K562 (cell line): ENCODE data around the gene LRRC4. TPM values are rescaled to one million over a fixed set of nuclear protein-coding genes. Genes with fewer than 3 reads are reported as not detected.

Experiments used
- ATAC-seq: fragments of 200-7000 bp; cut with Tn5 transposase; 3 replicates; pipeline ENCODE4 v1.9.1; 2020; ENCODE audit warnings: moderate library complexity
- BruUV-seq: library from RNA; stranded (reverse); fragments of 400-500 nt; replicated peaks from 2 replicates; lab custom pipeline; 2021; lab: Mats Ljungman, UMichigan
- CTCF ChIA-PET: fragments of 300-600 bp; formaldehyde crosslinking; extraction: SDS; loops from one replicate; lab custom pipeline; 2021; ENCODE audit warnings: low intra/inter-chr PET ratio; lab: Yijun Ruan, JAX
- POLR2A ChIA-PET: fragments of 300-600, 350-650 bp; sonication (Branson Sonifier 250); formaldehyde crosslinking; extraction: SDS; loops from one replicate; lab custom pipeline; 2021; ENCODE audit warnings: antibody characterized with exemption, inconsistent platforms; lab: Yijun Ruan, JAX
- DNase-seq, 4 experiments: peaks; one replicate each; pipeline versions ENCODE4 v3.0.0 to v3.0.0-alpha.2; 2011 to 2018; ENCODE audit warnings: low spot score in 3 of 4, mixed read lengths in 3 of 4; ENCODE audit errors: extremely low read depth in 1 of 4
- FAIRE-seq: peaks from 2 replicates; lab custom pipeline; 2011; peaks lifted over from hg19 to GRCh38; lab: Jason Lieb, UNC
- H2AFZ ChIP-seq: 2 replicates; pipeline ENCODE4 v1.6.0; 2011; ENCODE audit warnings: low read depth, low read length, control low read depth, inconsistent platforms
- H3K27ac ChIP-seq: fragments of 200-600 bp; 3 replicates; pipeline ENCODE4 v1.8.0; 2011; ENCODE audit warnings: low read depth, mild to moderate bottlenecking, control low read depth, inconsistent platforms, low read length, moderate library complexity, mixed read lengths; ENCODE audit errors: extremely low read depth
- H3K27me3 ChIP-seq, 2 experiments: fragments of 300-600 bp in 1 of 2; 2 replicates in 1 of 2; 3 replicates in 1 of 2; pipeline versions ENCODE4 v1.6.0 to v1.8.0; 2011; ENCODE audit warnings: inconsistent platforms in 2 of 2, low read length in 2 of 2, mild to moderate bottlenecking in 1 of 2, mixed read lengths in 1 of 2, moderate library complexity in 1 of 2; ENCODE audit not compliant: control insufficient read depth in 2 of 2, insufficient read depth in 2 of 2
- H3K36me3 ChIP-seq: fragments of 300-600 bp; 3 replicates; pipeline ENCODE4 v1.8.0; 2011; ENCODE audit warnings: mild to moderate bottlenecking, low read length, inconsistent platforms; ENCODE audit not compliant: control insufficient read depth, insufficient read depth
- H3K4me1 ChIP-seq, 2 experiments: fragments of 200-600 bp in 1 of 2; replicated peaks in 1 of 2; 2 replicates in 1 of 2; 3 replicates in 1 of 2; pipeline versions ENCODE4 v1.5.1 to v1.8.0; 2011; ENCODE audit warnings: inconsistent platforms in 2 of 2, low read length in 2 of 2, mild to moderate bottlenecking in 1 of 2, mixed read lengths in 1 of 2, moderate library complexity in 1 of 2; ENCODE audit not compliant: control insufficient read depth in 2 of 2, insufficient read depth in 2 of 2
- H3K4me2 ChIP-seq: 2 replicates; pipeline ENCODE4 v1.6.1; 2011; ENCODE audit warnings: low read length, control low read depth, inconsistent platforms, mixed read lengths; ENCODE audit not compliant: insufficient read depth
- H3K4me3 ChIP-seq: fragments of 200-600 bp; sonication (generic), shearing (Covaris generic); 2 replicates; pipeline ENCODE4 v1.5.1; 2016; ENCODE audit warnings: control low read depth, inconsistent platforms
- H3K79me2 ChIP-seq: fragments of 200-600 bp; 3 replicates; pipeline ENCODE4 v1.8.0; 2011; ENCODE audit warnings: low read length, inconsistent platforms; ENCODE audit not compliant: control insufficient read depth, insufficient read depth
- H3K9ac ChIP-seq, 2 experiments: 2 replicates each; pipeline versions ENCODE4 v1.6.0 to v1.6.1; 2011; ENCODE audit warnings: low read depth in 2 of 2, low read length in 2 of 2, control low read depth in 1 of 2, inconsistent platforms in 1 of 2, mild to moderate bottlenecking in 1 of 2, mixed read lengths in 1 of 2; ENCODE audit not compliant: insufficient read depth in 1 of 2
- H3K9me1 ChIP-seq: one replicate; pipeline ENCODE4 v1.6.0; 2011; ENCODE audit warnings: inconsistent platforms, mild to moderate bottlenecking, low read length, moderate library complexity; ENCODE audit not compliant: control insufficient read depth, insufficient read depth
- H3K9me3 ChIP-seq: replicated peaks from 2 replicates; pipeline ENCODE4 v1.5.1; 2011; ENCODE audit warnings: low read depth, low read length, inconsistent platforms; ENCODE audit not compliant: control insufficient read depth, insufficient read depth
- H4K20me1 ChIP-seq: replicated peaks from 2 replicates; pipeline ENCODE4 v1.6.1; 2011; ENCODE audit warnings: low read length, inconsistent platforms, mixed read lengths; ENCODE audit not compliant: control insufficient read depth, insufficient read depth
- IFI16 ChIP-seq: fragments of 250-450 bp; sonication (Bioruptor Pico); IDR thresholded peaks from 2 replicates; pipeline ENCODE4 v2.1.2; 2022; ENCODE audit warnings: mild to moderate bottlenecking, inconsistent platforms
- NFRKB ChIP-seq: fragments of 450-650 bp; IDR thresholded peaks from 2 replicates; pipeline ENCODE4 v1.6.1; 2016; ENCODE audit warnings: low read depth
- WGBS: fragments of 100-300 bp; shearing (Covaris generic); methylation state at CpG from one replicate; pipeline ENCODE4 v1.1.6; 2016; ENCODE audit warnings: low coverage, mixed read lengths; ENCODE audit not compliant: insufficient coverage; ENCODE audit errors: missing lambda C conversion rate; 5-methylcytosine and 5-hydroxymethylcytosine counted together
- in situ Hi-C: fragments of 300-500 bp; cut with MboI; formaldehyde crosslinking; loops from 4 replicates; pipeline ENCODE4 v1.15.0; 2018; ENCODE audit warnings: inconsistent platforms, mixed read lengths
- intact Hi-C: fragments of 100-400 bp; cut with micrococcal nuclease; formaldehyde crosslinking; loops from 2 replicates; pipeline ENCODE4 v1.14.2; 2022
- polyA plus RNA-seq, 8 experiments: library from polyadenylated mRNA; depleted of rRNA in 4 of 8; stranded (reverse) in 5 of 8; unstranded in 3 of 8; fragments of >200 nt; fragmentation: Nextera tagmentation in 2 of 8; fragmentation: Illumina TruSeq in 1 of 8; extraction: Ambion mirVana in 2 of 8; extraction: Trizol in 1 of 8; gene quantifications; 2 replicates each; pipeline versions ENCODE4 v1.2.1 to v1.2.3, GENCODE V29; 2011 to 2014; ENCODE audit warnings: inconsistent platforms in 1 of 8, missing spikeins in 1 of 8
- total RNA-seq, 7 experiments: library from RNA; depleted of rRNA in 6 of 7; stranded (reverse); fragments of >200 nt in 6 of 7; fragmentation: Illumina TruSeq in 2 of 7; extraction: Trizol in 2 of 7; gene quantifications; 2 replicates each; pipeline versions ENCODE4 v1.2.1 to v1.2.3, GENCODE V29; 2011 to 2021; ENCODE audit warnings: low replicate concordance in 1 of 7
- TF ChIP-seq, protein P1 (sequence below): fragments of 250-450 bp; sonication (Bioruptor Pico); IDR thresholded peaks from 2 replicates; pipeline ENCODE4 v1.4.0; 2020; ENCODE audit warnings: borderline replicate concordance
- TF ChIP-seq, protein P2 (sequence below), 3 experiments: fragments of 200-800 bp in 1 of 3; fragments of 250-450 bp in 1 of 3; fragments of 450-650 bp in 1 of 3; sonication (Bioruptor Pico) in 1 of 3; sonication (Bioruptor generic) in 1 of 3; formaldehyde crosslinking in 1 of 3; IDR thresholded peaks; 2 replicates each; pipeline versions ENCODE4 v1.6.1 to v1.8.0; 2016 to 2022; ENCODE audit warnings: mild to moderate bottlenecking in 2 of 3, missing genetic modification characterization in 2 of 3, missing compliant biosample characterization in 1 of 3, moderate library complexity in 1 of 3

LRRC4 gene
- total and polyA plus RNA-seq, 9 of the 15 experiments (the other 6 are each of a cell fraction or from before 2014, with no cell fraction given), result 0.04 to 0.11 TPM; not detected in 7

DNA sequence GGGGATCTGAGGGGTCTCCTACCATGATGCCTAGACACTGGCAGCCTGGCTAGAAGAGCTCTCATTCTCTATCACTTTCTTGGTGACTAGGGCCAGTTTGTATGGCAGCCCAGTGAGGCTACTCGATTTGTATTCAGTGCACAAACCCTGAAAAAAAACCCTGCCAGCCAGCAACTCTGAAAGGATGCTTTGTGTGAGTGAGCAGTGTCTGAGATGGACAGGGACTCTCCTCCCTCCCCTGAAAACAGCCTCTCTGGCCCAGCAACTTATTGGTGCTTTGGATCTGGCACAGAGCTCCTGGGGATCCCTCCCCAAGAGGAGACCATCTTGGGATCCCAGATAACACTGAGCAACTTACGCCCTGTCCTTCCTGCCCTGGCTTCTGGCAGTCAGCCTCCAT lies 10.8 kb upstream of the LRRC4 start:
- Histone ChIP-seq H2AFZ (no peak overlapping the region), H3K27me3 (no peaks in the 10 kb centered on the region), H3K4me2 (no peak overlapping the region), H3K79me2 (no peaks in the 10 kb centered on the region), H4K20me1 (peaks cover 42% of the 10 kb centered on the region), H3K9me3 (no peaks in the 10 kb centered on the region), H3K4me1 (no peaks in the 10 kb centered on the region), H3K4me3 (no peak overlapping the region), H3K9me1 (no peaks in the 10 kb centered on the region), H3K36me3 (peaks cover 19% of the 10 kb centered on the region), H3K9ac (no peak overlapping the region), H3K27ac (no peak overlapping the region)
- no peak for DNase-seq
- ATAC-seq, result no peak
- BruUV-seq, result no TSS peak
- 88% methylated on average over 2 of the region's 2 CpGs for WGBS
- intact Hi-C loops (loop anchor here (5.0 kb wide), 1 partner anchor 80 kb away; no protein-coding TSS in a partner anchor), in situ Hi-C loops (no loop called here)
- TF ChIP-seq NFRKB (no peak), IFI16 (CRISPR knock-in tag) (no peak)
- TF ChIP-seq, protein P1, sequence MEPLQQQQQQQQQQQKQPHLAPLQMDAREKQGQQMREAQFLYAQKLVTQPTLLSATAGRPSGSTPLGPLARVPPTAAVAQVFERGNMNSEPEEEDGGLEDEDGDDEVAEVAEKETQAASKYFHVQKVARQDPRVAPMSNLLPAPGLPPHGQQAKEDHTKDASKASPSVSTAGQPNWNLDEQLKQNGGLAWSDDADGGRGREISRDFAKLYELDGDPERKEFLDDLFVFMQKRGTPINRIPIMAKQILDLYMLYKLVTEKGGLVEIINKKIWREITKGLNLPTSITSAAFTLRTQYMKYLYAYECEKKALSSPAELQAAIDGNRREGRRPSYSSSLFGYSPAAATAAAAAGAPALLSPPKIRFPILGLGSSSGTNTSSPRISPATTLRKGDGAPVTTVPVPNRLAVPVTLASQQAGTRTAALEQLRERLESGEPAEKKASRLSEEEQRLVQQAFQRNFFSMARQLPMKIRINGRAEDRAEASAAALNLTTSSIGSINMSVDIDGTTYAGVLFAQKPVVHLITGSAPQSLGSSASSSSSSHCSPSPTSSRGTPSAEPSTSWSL (CRISPR knock-in tag), result no peak
- TF ChIP-seq, protein P2, sequence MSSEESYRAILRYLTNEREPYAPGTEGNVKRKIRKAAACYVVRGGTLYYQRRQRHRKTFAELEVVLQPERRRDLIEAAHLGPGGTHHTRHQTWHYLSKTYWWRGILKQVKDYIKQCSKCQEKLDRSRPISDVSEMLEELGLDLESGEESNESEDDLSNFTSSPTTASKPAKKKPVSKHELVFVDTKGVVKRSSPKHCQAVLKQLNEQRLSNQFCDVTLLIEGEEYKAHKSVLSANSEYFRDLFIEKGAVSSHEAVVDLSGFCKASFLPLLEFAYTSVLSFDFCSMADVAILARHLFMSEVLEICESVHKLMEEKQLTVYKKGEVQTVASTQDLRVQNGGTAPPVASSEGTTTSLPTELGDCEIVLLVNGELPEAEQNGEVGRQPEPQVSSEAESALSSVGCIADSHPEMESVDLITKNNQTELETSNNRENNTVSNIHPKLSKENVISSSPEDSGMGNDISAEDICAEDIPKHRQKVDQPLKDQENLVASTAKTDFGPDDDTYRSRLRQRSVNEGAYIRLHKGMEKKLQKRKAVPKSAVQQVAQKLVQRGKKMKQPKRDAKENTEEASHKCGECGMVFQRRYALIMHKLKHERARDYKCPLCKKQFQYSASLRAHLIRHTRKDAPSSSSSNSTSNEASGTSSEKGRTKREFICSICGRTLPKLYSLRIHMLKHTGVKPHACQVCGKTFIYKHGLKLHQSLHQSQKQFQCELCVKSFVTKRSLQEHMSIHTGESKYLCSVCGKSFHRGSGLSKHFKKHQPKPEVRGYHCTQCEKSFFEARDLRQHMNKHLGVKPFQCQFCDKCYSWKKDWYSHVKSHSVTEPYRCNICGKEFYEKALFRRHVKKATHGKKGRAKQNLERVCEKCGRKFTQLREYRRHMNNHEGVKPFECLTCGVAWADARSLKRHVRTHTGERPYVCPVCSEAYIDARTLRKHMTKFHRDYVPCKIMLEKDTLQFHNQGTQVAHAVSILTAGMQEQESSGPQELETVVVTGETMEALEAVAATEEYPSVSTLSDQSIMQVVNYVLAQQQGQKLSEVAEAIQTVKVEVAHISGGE (CRISPR knock-in tag; IDR thresholded peaks at IDR 0.05), result peak in 1 of 3 experiments; percentile 20; a peak in 1 of 6 replicates
- no peak for FAIRE-seq
- ChIA-PET POLR2A (interaction anchor here (0.7 to 0.8 kb wide), 2 partner anchors 10 to 12 kb away, joined by 3 read pairs; no protein-coding TSS in a partner anchor), CTCF (no interaction called here)
